Muscle layer of colon (tissue), 2 donors: ENCODE measurements around the gene CXCL17.

Experiments used
- H3K27ac ChIP-seq: one replicate; pipeline ENCODE4 v1.7.0; 2013; ENCODE audit warnings: low read depth, mild to moderate bottlenecking, low read length, moderate library complexity
- H3K27me3 ChIP-seq, 2 donors: one replicate each; pipeline ENCODE4 v1.7.0; 2013; ENCODE audit warnings: low read length in 2 of 2, mild to moderate bottlenecking in 2 of 2; ENCODE audit not compliant: insufficient read depth in 2 of 2, control insufficient read depth in 1 of 2
- H3K36me3 ChIP-seq: one replicate; pipeline ENCODE4 v1.7.0; 2013; ENCODE audit warnings: mild to moderate bottlenecking, low read length; ENCODE audit not compliant: insufficient read depth
- H3K4me1 ChIP-seq: one replicate; pipeline ENCODE4 v1.7.0; 2013; ENCODE audit warnings: mild to moderate bottlenecking, low read length; ENCODE audit not compliant: insufficient read depth
- H3K4me3 ChIP-seq, 2 donors: one replicate each; pipeline ENCODE4 v1.7.0; 2013; ENCODE audit warnings: low read length in 2 of 2, low read depth in 1 of 2, mild to moderate bottlenecking in 1 of 2, moderate library complexity in 1 of 2
- H3K9ac ChIP-seq: one replicate; pipeline ENCODE4 v1.7.0; 2013; ENCODE audit warnings: low read length
- H3K9me3 ChIP-seq: one replicate; pipeline ENCODE4 v1.7.0; 2013; ENCODE audit warnings: mild to moderate bottlenecking, low read length
- donor health status: abdominal sarcoma.
- donor health status: Adenocarcinoma of cecum.

The CXCL17 gene

GRCh38 chr19:42407085-42407815, 35.5 kb downstream of the CXCL17 start:
- H3K4me3 ChIP-seq, result no peak overlapping the region
- H3K27me3 ChIP-seq, result no peaks in the 10 kb centered on the region
- H3K36me3 ChIP-seq, result no peaks in the 10 kb centered on the region
- no peak overlapping the region for H3K9ac ChIP-seq
- peaks cover 3% of the 10 kb centered on the region for H3K4me1 ChIP-seq
- H3K27ac ChIP-seq, result no peak overlapping the region
- no peaks in the 10 kb centered on the region for H3K9me3 ChIP-seq

GRCh38 chr19:42406111-42406510, 36.6 kb downstream of the CXCL17 start:
- no peak overlapping the region for H3K27ac ChIP-seq
- H3K4me1 ChIP-seq, result peaks cover 10% of the 10 kb centered on the region
- H3K36me3 ChIP-seq, result no peaks in the 10 kb centered on the region
- no peaks in the 10 kb centered on the region for H3K27me3 ChIP-seq
- H3K9ac ChIP-seq, result no peak overlapping the region
- no peak overlapping the region for H3K4me3 ChIP-seq
- no peaks in the 10 kb centered on the region for H3K9me3 ChIP-seq

- H3K4me3 ChIP-seq, result no peak overlapping the region
- H3K27ac ChIP-seq, result no peak overlapping the region
- no peaks in the 10 kb centered on the region for H3K27me3 ChIP-seq
- H3K4me1 ChIP-seq, result peaks cover 17% of the 10 kb centered on the region
- H3K36me3 ChIP-seq, result no peaks in the 10 kb centered on the region
- H3K9ac ChIP-seq, result no peak overlapping the region
- no peaks in the 10 kb centered on the region for H3K9me3 ChIP-seq
These were observed 39.2 kb downstream of the CXCL17 start for GRCh38 chr19:42403586-42403985.

- H3K36me3 ChIP-seq, result no peaks in the 10 kb centered on the region
- no peak overlapping the region for H3K9ac ChIP-seq
- H3K9me3 ChIP-seq, result no peaks in the 10 kb centered on the region
- H3K4me3 ChIP-seq, result peak overlapping the region; percentile 51 to 53
- no peaks in the 10 kb centered on the region for H3K27me3 ChIP-seq
- peaks cover 21% of the 10 kb centered on the region for H3K4me1 ChIP-seq
- no peak overlapping the region for H3K27ac ChIP-seq
These were observed 40.2 kb downstream of the CXCL17 start for GRCh38 chr19:42402376-42403116.

GRCh38 chr19:42401365-42402303, 41.1 kb downstream of the CXCL17 start:
- H3K4me3 ChIP-seq, result peak overlapping the region; percentile 51 to 58
- H3K4me1 ChIP-seq, result peaks cover 27% of the 10 kb centered on the region
- H3K27me3 ChIP-seq, result no peaks in the 10 kb centered on the region
- no peak overlapping the region for H3K9ac ChIP-seq
- no peaks in the 10 kb centered on the region for H3K9me3 ChIP-seq
- no peak overlapping the region for H3K27ac ChIP-seq
- H3K36me3 ChIP-seq, result no peaks in the 10 kb centered on the region

- Histone ChIP-seq H3K27ac (no peak overlapping the region), H3K4me1 (peaks cover 40% of the 10 kb centered on the region), H3K36me3 (no peaks in the 10 kb centered on the region), H3K9ac (no peak overlapping the region), H3K4me3 (no peak overlapping the region), H3K9me3 (no peaks in the 10 kb centered on the region), H3K27me3 (no peaks in the 10 kb centered on the region)
These were observed 42.3 kb downstream of the CXCL17 start for GRCh38 chr19:42400404-42400803.

GRCh38 chr19:42397263-42398166, 45.2 kb downstream of the CXCL17 start:
- Histone ChIP-seq H3K27ac (peak overlapping the region; percentile 91), H3K36me3 (no peaks in the 10 kb centered on the region), H3K4me1 (peaks cover 40% of the 10 kb centered on the region), H3K27me3 (no peaks in the 10 kb centered on the region), H3K9me3 (no peaks in the 10 kb centered on the region), H3K4me3 (peak overlapping the region; percentile 59 to 67), H3K9ac (peak overlapping the region; percentile 89)

GRCh38 chr19:42396381-42397262, 46.1 kb downstream of the CXCL17 start:
- Histone ChIP-seq H3K36me3 (no peaks in the 10 kb centered on the region), H3K9me3 (no peaks in the 10 kb centered on the region), H3K4me3 (peak overlapping the region; percentile 59 to 67), H3K27ac (peak overlapping the region; percentile 91), H3K9ac (peak overlapping the region; percentile 89), H3K27me3 (no peaks in the 10 kb centered on the region), H3K4me1 (peaks cover 33% of the 10 kb centered on the region)

GRCh38 chr19:42394751-42395150, 48.0 kb downstream of the CXCL17 start:
- Histone ChIP-seq H3K27me3 (peaks cover 4 to 16% of the 10 kb centered on the region in 2 donors), H3K36me3 (no peaks in the 10 kb centered on the region), H3K4me3 (no peak overlapping the region), H3K27ac (no peak overlapping the region), H3K9me3 (no peaks in the 10 kb centered on the region), H3K9ac (no peak overlapping the region), H3K4me1 (peaks cover 23% of the 10 kb centered on the region)

- Histone ChIP-seq H3K9ac (no peak overlapping the region), H3K27me3 (peaks cover 8 to 38% of the 10 kb centered on the region in 2 donors), H3K4me3 (no peak overlapping the region), H3K4me1 (peaks cover 17% of the 10 kb centered on the region), H3K9me3 (no peaks in the 10 kb centered on the region), H3K36me3 (no peaks in the 10 kb centered on the region), H3K27ac (no peak overlapping the region)
These were observed 50.6 kb downstream of the CXCL17 start for GRCh38 chr19:42392165-42392564.
